NB4 (cell line): ENCODE results near the gene PDIA2.
"Not testable (repeated sequence)": the region's sequence is repeated elsewhere in the genome, so short reads cannot be mapped to it uniquely, and the experiment has no call there.

Experiments
- DNase-seq: peaks from one replicate; pipeline ENCODE4 v3.0.0; 2010; ENCODE audit warnings: low read depth
- H3K4me3 ChIP-seq: one replicate; pipeline ENCODE4 v1.5.1; 2011; ENCODE audit warnings: mild to moderate bottlenecking, low read depth, low read length, moderate library complexity
- CTCF ChIP-seq: IDR thresholded peaks from one replicate; pipeline ENCODE4 v1.5.1; 2012; ENCODE audit warnings: low read depth, low read length
- MAX ChIP-seq: IDR thresholded peaks from 2 replicates; pipeline ENCODE4 v1.6.1; 2011; ENCODE audit warnings: low read depth, low read length
- MYC ChIP-seq: IDR thresholded peaks from 2 replicates; pipeline ENCODE4 v1.6.1; 2011; ENCODE audit warnings: low read depth, low read length
- POLR2A ChIP-seq: IDR thresholded peaks from 2 replicates; pipeline ENCODE4 v1.6.1; 2011; ENCODE audit warnings: mild to moderate bottlenecking; ENCODE audit not compliant: insufficient read length; ENCODE audit errors: extremely low read depth

The PDIA2 gene

GRCh38 chr16:334861-335632 lies 52.1 kb downstream of the PDIA2 start:
- H3K4me3 ChIP-seq, DNase-seq: not testable (repeated sequence)

DNA sequence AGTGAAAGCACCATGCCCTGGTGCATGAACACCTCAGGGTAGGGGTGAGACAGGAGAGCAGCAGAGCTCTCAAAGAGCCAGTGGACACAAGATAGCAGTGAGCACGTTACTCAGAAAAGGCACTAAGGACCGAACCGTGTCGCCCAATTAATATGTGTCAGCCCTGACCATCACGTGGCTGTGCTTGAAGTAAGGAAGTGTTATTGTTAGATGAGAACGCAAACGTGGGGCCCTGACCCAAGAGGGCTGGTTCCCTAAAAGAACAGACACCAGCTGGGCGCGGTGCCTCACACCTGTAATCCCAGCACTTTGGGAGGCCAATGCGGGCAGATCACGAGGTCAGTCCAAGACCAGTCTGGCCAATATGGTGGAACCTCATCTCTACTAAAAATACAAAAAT lies 53.3 kb downstream of the PDIA2 start:
- no peak for TF ChIP-seq MAX
- TF ChIP-seq CTCF, result no peak
- TF ChIP-seq MYC, result no peak
- TF ChIP-seq POLR2A, result no peak
- no peak for DNase-seq
- H3K4me3 ChIP-seq, result no peak overlapping the region
